ENCODE measurements around the gene SORL1.
A peak's percentile ranks its signal among the peaks of the same experiment; 100 is the strongest.

The SORL1 gene

DNA sequence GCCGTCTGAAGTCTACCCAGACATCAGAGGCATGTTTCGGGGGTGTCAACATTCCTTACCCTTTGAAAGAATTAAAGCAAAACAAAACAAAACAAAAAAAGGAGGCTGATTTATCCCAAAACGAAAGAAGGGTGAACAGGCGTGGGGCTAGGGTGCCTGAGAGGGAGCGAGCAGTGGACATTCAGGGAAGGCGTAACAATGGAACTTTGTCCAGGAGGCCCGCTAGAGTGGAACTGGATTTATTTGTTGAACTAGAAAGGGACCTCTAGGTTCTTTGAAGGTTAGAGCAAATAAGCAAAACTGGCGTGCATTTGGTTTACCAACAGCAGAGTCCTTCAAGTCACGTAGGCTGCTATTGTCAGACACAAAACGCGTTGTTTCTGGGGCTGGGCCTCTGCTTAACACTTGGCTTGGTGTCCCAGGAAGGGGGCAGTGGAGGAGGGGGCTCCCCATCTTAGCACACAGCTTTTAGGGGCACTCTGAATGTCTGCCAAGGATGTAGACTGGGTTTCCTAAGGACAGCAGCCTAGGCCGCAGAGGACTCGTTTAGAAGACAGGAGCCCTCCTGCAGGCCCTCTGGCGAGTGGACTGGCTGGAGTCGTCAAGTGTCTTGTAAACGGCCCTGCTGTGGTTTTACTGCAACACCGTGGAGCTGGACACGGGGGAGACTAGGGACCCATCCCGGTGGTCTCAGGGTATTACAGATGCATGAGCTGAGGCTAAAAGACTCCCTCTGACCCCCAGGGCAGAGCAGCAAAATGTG lies 204.4 kb downstream of the SORL1 start:
- TF ChIP-seq, protein P1, sequence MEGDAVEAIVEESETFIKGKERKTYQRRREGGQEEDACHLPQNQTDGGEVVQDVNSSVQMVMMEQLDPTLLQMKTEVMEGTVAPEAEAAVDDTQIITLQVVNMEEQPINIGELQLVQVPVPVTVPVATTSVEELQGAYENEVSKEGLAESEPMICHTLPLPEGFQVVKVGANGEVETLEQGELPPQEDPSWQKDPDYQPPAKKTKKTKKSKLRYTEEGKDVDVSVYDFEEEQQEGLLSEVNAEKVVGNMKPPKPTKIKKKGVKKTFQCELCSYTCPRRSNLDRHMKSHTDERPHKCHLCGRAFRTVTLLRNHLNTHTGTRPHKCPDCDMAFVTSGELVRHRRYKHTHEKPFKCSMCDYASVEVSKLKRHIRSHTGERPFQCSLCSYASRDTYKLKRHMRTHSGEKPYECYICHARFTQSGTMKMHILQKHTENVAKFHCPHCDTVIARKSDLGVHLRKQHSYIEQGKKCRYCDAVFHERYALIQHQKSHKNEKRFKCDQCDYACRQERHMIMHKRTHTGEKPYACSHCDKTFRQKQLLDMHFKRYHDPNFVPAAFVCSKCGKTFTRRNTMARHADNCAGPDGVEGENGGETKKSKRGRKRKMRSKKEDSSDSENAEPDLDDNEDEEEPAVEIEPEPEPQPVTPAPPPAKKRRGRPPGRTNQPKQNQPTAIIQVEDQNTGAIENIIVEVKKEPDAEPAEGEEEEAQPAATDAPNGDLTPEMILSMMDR (conservative IDR thresholded peaks at IDR 0.05; ENCODE audit: control insufficient read depth, insufficient read depth, low read depth, low read length), result no peak
- H3K4me3 ChIP-seq (ENCODE audit: control insufficient read depth, low read depth, low read length), result peak overlapping the region; percentile 4
- no peak for DNase-seq (ENCODE audit: low read depth)

DNA sequence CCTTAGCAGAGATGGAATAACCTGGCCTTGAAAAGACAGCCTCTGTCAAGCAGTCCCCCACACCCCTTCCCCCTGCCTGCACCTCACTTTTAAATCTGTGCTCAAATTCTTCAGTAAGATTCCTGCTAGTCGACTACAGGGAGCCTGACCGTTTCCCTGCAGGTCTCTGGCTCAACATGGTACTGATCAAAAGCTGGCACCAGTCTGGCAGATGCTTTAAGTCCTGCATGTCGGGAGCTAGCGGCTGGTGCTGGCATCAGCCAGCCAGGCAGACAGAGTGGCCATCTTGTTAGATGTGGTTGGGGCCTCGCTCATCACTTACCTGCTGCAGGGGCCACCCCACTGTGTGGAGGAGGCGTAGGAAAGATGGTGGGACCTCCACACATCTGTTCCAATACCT lies 205.0 kb downstream of the SORL1 start:
- no peak overlapping the region for H3K4me3 ChIP-seq (ENCODE audit: control insufficient read depth, low read depth, low read length)
- DNase-seq (ENCODE audit: low read depth), result no peak
- TF ChIP-seq, protein P1 (conservative IDR thresholded peaks at IDR 0.05; ENCODE audit: control insufficient read depth, insufficient read depth, low read depth, low read length), result no peak

DNA sequence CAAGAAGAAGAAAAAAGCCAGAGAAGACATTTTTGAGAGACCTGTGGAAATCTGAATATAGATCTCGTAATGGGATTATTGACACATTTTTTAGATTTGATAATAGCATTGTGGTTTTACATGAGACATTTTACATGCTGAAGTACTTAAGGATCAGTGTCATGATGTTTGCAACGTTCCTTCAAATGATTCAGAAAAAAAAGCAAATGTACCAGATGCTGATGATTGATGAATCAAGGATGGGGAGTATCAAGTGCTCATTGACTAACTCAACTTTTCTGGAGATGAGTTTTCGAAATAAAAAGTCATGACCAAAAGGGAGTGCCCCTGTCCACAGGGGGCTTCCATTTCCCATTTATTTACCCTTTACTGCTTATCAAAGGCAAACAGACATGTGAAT lies 207.7 kb downstream of the SORL1 start:
- no peak overlapping the region for H3K4me3 ChIP-seq (ENCODE audit: control insufficient read depth, low read depth, low read length)
- DNase-seq (ENCODE audit: low read depth), result peak; percentile 66
- TF ChIP-seq, protein P1 (conservative IDR thresholded peaks at IDR 0.05; ENCODE audit: control insufficient read depth, insufficient read depth, low read depth, low read length), result no peak

DNA sequence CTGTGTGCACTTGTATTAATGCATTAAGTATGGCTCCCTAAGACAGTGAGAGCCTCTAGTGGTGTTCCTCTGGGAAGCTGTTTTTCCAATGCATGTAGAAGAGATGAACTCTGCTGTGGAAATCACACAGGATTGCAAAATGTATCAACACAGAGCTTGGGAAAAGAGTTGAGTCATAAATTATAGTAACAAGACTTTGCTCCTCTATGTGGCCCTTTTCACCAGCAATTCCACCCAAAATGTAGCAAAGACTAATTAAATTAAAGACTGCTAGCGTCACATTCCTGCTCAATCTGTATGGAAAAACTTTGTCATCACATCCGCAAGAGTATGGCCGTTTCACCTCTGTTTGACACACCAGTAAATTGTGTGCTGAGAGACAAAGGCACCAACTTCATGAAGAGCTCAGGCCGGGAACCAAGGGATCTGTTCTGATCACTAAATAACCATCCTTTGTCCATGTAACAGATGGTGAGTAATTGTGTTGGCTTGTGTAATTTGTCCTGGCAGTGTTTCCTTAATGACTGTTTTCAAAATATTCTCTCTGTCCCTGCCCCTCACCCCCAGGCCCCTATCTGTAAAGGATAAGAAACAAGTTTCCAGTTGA lies 209.9 kb downstream of the SORL1 start:
- TF ChIP-seq, protein P1 (conservative IDR thresholded peaks at IDR 0.05; ENCODE audit: control insufficient read depth, insufficient read depth, low read depth, low read length), result peak; percentile 46
- DNase-seq (ENCODE audit: low read depth), result peak; percentile 94
- H3K4me3 ChIP-seq (ENCODE audit: control insufficient read depth, low read depth, low read length), result no peak overlapping the region

DNA sequence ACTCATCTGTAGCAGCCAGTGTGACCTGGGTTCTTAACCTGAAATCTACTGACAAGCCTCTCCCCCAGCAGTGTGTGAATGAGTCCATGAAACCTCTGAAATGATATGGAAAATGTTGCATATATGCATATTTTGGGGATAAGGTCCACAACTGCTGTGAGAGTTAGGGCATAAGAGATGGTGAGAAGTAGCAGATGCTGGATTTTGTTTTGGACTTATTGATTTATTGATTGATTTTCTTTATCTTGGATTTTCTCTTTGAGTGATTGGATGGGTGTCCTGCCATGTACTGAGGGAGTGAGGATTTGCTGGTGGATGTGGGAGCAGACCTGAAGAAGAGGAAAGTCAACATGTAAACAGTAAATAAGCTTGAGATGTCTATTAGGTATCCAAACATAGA lies 212.0 kb downstream of the SORL1 start:
- TF ChIP-seq, protein P1 (conservative IDR thresholded peaks at IDR 0.05; ENCODE audit: control insufficient read depth, insufficient read depth, low read depth, low read length), result no peak
- H3K4me3 ChIP-seq (ENCODE audit: control insufficient read depth, low read depth, low read length), result no peak overlapping the region
- no peak for DNase-seq (ENCODE audit: low read depth)

DNA sequence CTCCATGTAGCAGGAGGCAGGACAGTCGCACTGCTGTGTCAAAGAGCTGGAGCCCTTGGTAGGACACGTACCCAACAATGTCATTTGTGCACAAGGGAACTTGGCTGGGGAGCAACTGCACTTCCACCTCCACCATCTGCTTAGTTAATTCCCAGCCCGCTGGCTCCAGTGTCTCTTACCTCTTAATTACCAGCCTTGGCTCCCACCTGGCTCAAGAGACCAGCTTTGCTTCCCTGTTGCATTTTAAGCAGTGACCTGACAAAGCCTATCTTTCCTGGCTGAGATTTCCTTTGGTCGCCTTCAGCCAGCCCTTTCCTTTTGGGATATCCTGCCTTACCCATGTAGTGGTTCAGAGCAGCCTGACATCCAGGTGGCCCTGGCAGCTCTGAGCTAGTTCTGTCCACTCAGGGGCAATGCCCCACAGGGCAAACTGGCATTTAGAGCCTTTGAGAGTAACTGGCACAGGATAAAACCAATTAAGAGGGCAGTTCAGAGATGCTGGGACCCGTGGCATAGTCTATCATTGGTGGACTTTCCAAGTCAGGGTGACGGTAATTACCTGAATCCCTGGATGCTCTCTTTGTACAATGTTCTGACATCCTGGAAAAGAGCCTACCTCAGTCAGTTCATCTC lies 213.2 kb downstream of the SORL1 start:
- no peak for DNase-seq (ENCODE audit: low read depth)
- no peak overlapping the region for H3K4me3 ChIP-seq (ENCODE audit: control insufficient read depth, low read depth, low read length)
- TF ChIP-seq, protein P1 (conservative IDR thresholded peaks at IDR 0.05; ENCODE audit: control insufficient read depth, insufficient read depth, low read depth, low read length), result no peak

All from fibroblast of mammary gland (primary cell).